GM18868 (cell line): ENCODE results near the gene KIF13A.
A peak's percentile ranks its signal among the peaks of the same experiment; 100 is the strongest.
"Not testable (repeated sequence)": the region's sequence is repeated elsewhere in the genome, so short reads cannot be mapped to it uniquely, and the experiment has no call there.

Experiments
- ATAC-seq: cut with Tn5 transposase; IDR thresholded peaks from one replicate; pipeline ENCODE4 v1.9.1; 2021; ENCODE audit warnings: mild to moderate bottlenecking, moderate library complexity; ENCODE audit not compliant: unreplicated experiment

The KIF13A gene

GRCh38 chr6:17999425-17999824 is 12.0 kb upstream of the KIF13A start:
- no peak for ATAC-seq

- no peak for ATAC-seq
These were observed 11.0 kb upstream of the KIF13A start for GRCh38 chr6:17998442-17998841.

DNA sequence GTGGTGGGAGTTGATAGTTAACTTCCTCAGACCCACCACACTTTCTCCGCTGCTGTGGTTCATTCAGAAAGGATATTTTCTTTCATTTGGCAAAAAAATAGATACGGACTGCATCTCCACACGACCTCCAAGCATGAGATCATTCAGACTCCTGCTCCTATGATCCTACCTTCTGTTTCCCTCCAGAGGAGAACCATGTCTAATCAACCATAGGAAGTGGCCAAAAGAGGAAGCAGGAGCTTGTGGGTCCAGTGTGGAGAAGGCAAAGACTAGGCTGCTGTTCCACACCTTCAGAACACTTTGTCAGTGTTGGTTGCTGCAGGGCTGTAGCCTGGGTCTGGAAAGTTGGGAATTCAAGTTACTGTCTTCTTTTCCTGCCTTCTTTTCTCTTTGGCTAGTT is 10.6 kb upstream of the KIF13A start:
- ATAC-seq, result no peak

DNA sequence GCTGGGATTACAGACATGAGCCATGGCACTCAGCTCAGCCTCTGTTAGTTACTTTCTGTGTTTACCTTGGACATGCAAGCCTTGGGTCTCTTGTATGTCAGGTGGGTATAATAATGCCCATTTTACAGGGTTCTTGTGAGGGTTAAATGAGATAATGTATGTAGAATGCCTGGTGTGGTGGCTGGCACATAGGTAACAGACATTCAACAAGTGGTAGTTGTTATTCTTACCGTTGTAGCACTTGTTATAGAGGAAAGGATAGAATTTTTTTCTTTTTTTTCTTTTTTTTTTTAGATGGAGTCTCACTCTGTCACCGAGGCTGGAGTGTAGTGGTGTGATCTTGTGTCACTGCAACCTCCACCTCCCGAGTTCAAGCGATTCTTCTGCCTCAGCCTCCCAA is 8.0 kb upstream of the KIF13A start:
- no peak for ATAC-seq

DNA sequence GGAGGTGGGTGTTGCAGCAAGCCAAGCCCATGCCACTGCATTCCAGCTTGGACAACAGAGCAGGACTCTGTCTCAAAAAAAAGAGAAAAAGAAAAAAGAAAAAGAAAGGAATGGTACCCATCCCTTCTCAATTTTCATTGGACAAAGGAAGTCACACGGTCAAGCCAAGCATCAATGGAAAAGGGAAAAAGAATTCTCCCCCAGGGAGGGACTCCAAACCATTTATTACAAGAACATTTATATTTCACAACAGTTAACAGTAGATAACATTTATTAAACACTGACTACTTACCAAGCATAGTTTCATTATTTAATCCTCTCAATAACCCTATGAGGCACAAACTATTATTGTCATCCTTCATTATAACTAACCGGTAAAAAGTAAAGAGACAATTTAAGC is 6.6 kb upstream of the KIF13A start:
- ATAC-seq, result no peak

- no peak for ATAC-seq
These were observed 1.0 kb upstream of the KIF13A start for GRCh38 chr6:17988422-17988944.

- ATAC-seq, result peak; percentile 75
These were observed 424 bp upstream of the KIF13A start for GRCh38 chr6:17987697-17988421.

DNA sequence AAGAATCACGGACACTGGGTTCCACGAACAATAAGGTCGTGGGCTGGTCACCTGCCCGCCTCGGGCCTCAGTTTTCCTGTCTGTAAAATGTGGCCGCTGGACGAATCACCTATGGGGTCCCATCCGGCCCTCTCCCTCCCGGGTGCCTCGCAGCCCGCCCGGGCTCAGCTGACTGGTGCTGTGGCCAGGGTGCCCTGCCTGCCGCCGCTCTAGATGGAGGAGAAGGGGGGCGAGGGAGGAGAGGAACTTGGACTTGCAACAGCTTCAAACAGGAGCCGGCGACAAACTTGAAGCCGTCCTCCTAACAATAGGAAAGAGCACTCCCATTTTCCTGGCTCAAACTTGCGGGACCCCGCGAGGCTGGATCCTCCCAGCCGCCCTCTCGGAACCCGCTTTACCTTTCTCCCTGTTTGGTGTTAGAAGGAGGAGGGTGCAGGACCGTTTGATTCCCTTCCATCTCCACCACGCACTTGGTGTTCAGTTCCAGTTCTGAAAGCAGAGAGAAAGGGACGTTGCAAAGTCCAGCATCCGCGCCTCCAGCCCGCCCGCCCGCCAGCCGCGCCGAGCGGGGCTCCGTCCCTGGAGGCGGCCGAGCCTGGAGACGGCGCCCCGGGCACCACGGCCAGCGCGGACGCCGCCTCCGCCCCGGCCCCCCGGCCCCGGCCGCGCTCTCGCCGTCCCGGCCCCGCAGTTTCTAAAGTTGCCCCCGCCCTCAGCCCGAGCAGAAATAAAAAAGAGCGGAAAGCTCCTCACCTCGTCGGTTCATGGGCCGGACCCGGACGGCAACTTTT is 584 bp downstream of the KIF13A start:
- ATAC-seq, result peak; percentile 23

DNA sequence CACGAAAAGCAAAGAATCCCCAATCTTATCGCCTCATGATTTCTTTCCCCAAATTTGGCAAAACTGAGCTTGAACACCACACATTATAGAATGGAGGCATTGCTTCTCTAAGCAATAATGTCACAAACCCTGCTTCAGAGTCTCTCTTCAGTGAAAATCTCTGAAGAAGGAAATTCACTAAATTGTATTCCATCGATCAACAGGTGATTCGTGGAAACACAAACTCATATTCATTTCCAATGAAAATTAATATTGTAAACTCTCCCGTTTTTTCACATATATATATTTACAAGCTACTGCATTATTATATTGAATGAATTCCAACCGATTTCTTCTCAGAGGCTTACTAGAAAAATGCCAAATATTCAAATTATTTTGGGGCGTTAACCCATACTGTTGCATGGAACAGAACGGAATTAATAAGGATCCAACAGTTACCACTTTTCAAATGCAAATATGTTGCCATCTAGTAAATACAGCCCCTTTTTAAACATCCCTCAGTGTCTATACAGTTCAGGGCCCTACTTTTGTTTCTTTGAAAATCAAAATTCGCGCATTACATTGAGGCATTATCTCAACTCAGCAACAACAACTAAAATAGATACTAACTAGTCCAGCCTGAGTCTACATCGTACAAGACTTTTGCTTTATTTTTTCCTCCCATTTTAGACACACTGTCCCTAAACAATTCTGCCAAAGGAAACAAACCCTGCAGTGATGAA is 1.3 kb downstream of the KIF13A start:
- ATAC-seq, result no peak

DNA sequence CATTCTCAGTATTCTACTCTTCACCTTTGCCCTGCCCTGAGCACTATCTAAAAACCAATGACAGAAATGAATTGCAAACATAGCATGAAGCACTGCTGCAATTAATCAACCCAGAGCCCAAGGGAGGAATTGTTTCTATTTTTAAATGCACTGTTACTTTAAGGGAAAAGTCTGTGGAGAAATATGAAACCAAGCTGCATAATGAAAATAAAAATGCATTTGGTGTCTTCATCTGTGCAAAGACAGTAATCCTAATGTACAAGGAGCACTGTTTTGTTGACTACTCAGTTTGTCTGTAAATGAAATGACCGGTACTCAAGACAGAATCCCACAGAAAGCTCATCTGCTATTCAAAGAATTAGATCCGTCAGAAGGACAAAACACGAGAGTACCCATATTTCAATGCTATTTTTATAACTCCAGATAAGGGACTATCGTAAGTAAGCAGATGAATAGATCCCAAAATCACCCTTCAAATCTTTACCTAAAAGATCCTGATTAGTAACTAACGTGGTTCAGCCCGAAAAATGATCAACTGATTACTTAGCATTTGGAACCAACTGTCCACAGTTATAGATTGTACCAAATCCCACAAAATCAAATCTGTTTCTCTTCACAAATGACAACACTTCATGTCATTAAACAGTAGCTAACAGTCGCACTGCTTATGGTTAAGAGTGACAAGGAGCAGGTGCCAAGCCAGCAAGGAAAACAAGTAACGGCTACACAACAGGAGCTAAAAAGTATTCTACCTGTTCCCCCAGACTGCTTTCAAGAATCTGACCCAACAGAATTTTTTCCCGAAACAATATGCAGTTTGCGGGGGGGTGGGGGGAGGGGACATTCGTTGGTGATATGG is 2.4 kb downstream of the KIF13A start:
- ATAC-seq, result no peak

DNA sequence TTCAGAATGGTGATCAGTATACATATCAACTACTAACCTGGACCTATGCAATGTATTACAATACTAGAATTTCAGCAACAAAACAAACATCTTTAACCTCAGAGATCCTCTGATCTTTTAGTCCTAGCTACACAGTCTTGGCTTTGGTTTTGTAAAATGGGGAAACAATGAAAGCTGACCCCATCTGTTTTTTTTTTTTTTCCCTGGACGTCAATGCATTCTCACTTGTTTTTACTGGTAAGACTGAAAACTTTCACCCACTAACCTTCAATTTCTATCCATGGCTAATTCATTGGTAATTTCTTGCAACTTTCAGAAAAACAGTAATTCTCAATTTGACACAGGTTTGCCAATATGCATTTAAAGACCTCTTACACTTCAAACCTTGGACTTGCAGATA is 3.0 kb downstream of the KIF13A start:
- ATAC-seq, result no peak

GRCh38 chr6:17983730-17984129 is 3.7 kb downstream of the KIF13A start:
- ATAC-seq, result no peak

DNA sequence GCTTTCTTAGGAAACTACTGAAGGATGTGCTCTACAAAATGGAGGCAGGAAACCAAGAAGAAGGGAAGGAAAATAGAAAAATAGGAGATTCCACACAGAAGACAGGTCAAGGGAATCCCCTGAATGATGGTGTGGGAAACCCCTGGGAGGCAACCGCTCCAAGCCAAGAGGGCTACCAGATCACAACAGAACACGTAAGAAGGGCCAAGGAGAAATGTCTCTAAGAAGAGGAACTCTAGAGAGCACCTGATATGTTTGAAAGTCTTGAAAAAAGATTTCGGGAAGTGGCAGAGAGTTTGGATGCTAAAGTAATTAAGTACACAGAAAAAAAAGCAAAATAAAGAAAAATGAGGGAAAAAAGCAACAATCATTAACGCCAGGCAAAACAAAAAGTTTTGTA is 7.1 kb downstream of the KIF13A start:
- peak; percentile 63 for ATAC-seq

DNA sequence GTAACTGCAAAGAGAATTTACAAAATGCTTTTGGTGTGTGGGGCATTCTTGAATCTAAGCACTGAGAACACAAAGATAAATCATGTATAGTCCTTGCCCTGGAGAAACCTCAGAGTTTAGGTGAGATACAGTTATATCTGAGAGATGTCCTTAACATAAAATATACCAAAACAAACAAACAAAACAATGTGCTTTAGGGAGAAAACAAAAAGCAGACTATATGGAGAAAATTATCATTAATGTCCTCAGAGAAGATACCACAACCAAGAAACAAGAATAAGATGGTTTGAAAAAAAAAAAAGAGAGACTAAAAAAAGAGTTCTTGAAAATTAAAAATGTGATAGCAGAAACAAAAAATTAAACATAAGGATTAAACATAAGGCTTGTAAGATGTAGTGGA is 8.0 kb downstream of the KIF13A start:
- no peak for ATAC-seq

GRCh38 chr6:17976258-17976657 is 11.2 kb downstream of the KIF13A start:
- ATAC-seq, result not testable (repeated sequence)

GRCh38 chr6:17974570-17975368 is 12.7 kb downstream of the KIF13A start:
- no peak for ATAC-seq

- no peak for ATAC-seq
These were observed 14.3 kb downstream of the KIF13A start for GRCh38 chr6:17972978-17973622.

GRCh38 chr6:17972074-17972952 is 15.1 kb downstream of the KIF13A start:
- no peak for ATAC-seq
